Cardiac muscle cell (in vitro differentiated cells and primary cell): ENCODE data around the gene TIMM23. TPM values are rescaled to one million over a fixed set of nuclear protein-coding genes. Genes with fewer than 3 reads are reported as not detected.
"Not testable (repeated sequence)": the region's sequence is repeated elsewhere in the genome, so short reads cannot be mapped to it uniquely, and the experiment has no call there.

Experiments
- DNase-seq, 2 donors: peaks; one replicate each; pipeline versions ENCODE4 v3.0.0 to v3.0.0-alpha.2; 2010 to 2017; ENCODE audit warnings: low read depth in 1 of 2, low spot score in 1 of 2
- H3K27ac ChIP-seq: fragments of 200-600 bp; sonication (generic); 2 replicates; pipeline ENCODE4 v1.5.1; 2016
- H3K27me3 ChIP-seq: fragments of 200-600 bp; sonication (generic); 2 replicates; pipeline ENCODE4 v1.6.0; 2016; ENCODE audit warnings: control low read depth
- H3K36me3 ChIP-seq: fragments of 200-600 bp; sonication (generic); 2 replicates; pipeline ENCODE4 v1.5.1; 2016; ENCODE audit warnings: control low read depth
- H3K4me1 ChIP-seq: fragments of 200-600 bp; sonication (generic); 2 replicates; pipeline ENCODE4 v1.8.1; 2017; ENCODE audit warnings: low read depth, mild to moderate bottlenecking, mixed run types
- H3K4me3 ChIP-seq: fragments of 200-600 bp; sonication (generic); 2 replicates; pipeline ENCODE4 v1.5.1; 2016; ENCODE audit warnings: mild to moderate bottlenecking
- H3K9me3 ChIP-seq: fragments of 200-600 bp; sonication (generic); 2 replicates; pipeline ENCODE4 v1.5.1; 2017; ENCODE audit warnings: low read depth, mild to moderate bottlenecking, control low read depth
- polyA plus RNA-seq: library from polyadenylated mRNA; unstranded; fragments of >200 nt; fragmentation: Nextera tagmentation; extraction: Ambion mirVana; gene quantifications from 2 replicates; pipeline ENCODE4 v1.2.1, GENCODE V29; 2016
- total RNA-seq: library from RNA; depleted of rRNA; stranded (reverse); fragments of >200 nt; gene quantifications from 2 replicates; pipeline ENCODE4 v1.2.3, GENCODE V29; 2016
- TF ChIP-seq, protein P1 (sequence below): IDR thresholded peaks from 2 replicates; pipeline ENCODE4 v1.5.1; 2012; ENCODE audit warnings: low read depth, mild to moderate bottlenecking, low read length

Gene TIMM23
- total and polyA plus RNA-seq, 2 experiments from 2014 or later = 92.6 to 140 TPM

DNA sequence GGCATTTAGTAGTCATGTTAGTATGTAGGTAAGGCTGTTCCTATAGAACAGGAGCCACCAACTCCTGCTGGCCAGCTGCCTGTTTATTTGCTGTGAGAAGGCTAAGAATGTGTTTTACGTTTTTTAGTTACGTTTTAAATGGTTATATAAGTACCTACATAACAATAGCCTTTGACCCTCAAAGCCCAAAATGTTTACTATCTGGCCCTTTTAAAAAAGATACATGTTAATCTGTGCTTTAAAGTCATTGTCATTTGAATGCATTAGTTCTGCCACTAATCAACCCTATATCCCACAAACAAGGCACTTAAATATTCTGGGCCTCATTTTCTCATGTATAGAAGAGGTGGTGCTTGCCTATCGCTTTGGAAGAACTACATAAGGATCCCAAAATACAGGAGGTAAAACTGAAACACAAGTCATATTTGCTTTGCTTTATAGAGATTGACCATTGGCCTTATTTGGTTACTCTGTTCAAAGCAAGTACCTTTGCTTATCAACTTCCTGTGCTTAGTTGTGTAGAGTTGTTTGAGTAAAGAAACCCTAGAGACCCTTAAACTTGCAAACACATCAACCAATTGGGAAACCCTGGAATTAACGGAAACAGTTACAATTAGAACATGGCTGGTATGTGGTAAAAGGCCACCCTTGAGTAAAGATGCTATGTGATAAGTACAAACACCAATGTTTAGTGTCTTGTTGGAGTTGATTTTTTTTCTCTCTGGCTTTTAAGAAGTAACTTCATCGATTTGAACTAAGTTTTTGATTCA is 25.9 kb downstream of the TIMM23 start:
- H3K9me3 ChIP-seq = no peaks in the 10 kb centered on the region
- no peaks in the 10 kb centered on the region for H3K4me1 ChIP-seq
- H3K4me3 ChIP-seq = no peak overlapping the region
- no peaks in the 10 kb centered on the region for H3K27me3 ChIP-seq
- H3K27ac ChIP-seq = peak overlapping the region; percentile 6
- DNase-seq = no peak
- TF ChIP-seq, protein P1, sequence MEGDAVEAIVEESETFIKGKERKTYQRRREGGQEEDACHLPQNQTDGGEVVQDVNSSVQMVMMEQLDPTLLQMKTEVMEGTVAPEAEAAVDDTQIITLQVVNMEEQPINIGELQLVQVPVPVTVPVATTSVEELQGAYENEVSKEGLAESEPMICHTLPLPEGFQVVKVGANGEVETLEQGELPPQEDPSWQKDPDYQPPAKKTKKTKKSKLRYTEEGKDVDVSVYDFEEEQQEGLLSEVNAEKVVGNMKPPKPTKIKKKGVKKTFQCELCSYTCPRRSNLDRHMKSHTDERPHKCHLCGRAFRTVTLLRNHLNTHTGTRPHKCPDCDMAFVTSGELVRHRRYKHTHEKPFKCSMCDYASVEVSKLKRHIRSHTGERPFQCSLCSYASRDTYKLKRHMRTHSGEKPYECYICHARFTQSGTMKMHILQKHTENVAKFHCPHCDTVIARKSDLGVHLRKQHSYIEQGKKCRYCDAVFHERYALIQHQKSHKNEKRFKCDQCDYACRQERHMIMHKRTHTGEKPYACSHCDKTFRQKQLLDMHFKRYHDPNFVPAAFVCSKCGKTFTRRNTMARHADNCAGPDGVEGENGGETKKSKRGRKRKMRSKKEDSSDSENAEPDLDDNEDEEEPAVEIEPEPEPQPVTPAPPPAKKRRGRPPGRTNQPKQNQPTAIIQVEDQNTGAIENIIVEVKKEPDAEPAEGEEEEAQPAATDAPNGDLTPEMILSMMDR = no peak
- peaks cover 21% of the 10 kb centered on the region for H3K36me3 ChIP-seq

DNA sequence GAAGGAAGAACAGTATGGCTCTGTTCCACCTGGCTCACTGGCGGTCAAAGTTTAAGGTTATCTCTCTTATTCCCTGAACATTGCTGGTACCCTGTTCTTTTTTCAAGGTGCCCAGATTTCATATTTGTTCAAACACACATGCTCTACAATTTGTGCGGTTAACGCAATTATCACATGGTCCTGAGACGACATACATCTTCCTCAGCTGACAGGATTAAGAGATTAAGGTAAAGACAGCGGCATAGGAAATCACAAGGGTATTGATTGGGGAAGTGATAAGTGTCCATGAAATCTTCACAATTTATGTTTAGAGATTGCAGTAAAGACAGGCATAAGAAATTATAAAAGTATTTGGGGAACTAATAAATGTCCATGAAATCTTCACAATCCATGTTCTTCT is 27.7 kb downstream of the TIMM23 start:
- H3K36me3 ChIP-seq = peaks cover 33% of the 10 kb centered on the region
- not testable (repeated sequence) for H3K27me3 ChIP-seq, DNase-seq, H3K9me3 ChIP-seq, H3K4me3 ChIP-seq, H3K4me1 ChIP-seq, H3K27ac ChIP-seq

DNA sequence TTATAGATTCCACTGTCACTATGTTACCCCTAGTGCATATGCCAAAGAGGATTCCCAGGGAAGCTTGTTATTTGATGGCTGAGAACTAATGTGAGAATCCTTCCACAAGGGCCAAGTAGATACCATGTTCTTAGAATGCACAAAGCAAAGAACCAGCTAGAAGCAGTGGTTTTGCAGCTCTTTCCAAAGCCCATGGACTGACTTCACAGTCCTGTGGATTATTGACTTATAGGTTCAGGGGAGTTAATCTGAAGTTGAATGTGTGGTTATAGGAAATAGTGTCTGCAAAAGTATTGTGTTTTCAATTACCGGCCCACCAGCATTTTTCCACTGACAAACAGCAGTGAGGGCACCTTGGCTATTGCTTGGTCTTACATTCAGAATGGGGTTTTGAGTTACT is 28.2 kb downstream of the TIMM23 start:
- H3K9me3 ChIP-seq = no peaks in the 10 kb centered on the region
- TF ChIP-seq, protein P1 = no peak
- H3K27ac ChIP-seq = peak overlapping the region; percentile 63
- DNase-seq = no peak
- H3K27me3 ChIP-seq = no peaks in the 10 kb centered on the region
- H3K4me3 ChIP-seq = no peak overlapping the region
- H3K4me1 ChIP-seq = no peaks in the 10 kb centered on the region
- peaks cover 39% of the 10 kb centered on the region for H3K36me3 ChIP-seq

DNA sequence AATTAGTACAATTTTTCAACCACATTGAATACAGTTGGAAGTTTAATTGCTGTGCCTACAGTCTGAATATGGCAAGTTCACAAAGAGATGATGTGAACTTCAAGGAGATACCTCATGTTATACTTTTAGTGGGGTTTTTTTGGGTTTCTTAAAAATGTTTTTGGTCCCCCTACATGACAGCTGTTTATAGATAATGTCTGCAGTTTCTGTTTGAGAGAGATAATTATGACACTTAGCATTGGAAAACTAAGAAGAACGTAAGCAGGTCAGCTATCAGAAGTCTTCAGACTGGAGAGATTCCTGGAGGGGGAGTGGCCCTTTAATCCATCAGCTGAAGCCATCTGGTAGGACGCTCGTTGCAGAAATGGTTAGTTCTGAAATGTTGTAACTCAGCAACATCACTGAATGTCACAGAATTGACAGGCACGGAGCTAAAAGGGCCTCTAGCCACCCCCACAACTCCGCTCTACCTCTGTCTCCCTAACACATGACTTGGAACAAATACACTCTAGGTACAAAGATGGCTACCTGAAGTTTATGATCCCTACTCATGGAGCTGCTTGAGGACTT is 29.0 kb downstream of the TIMM23 start:
- Histone ChIP-seq H3K4me1 (no peaks in the 10 kb centered on the region), H3K27me3 (no peaks in the 10 kb centered on the region), H3K27ac (peak overlapping the region; percentile 63), H3K9me3 (no peaks in the 10 kb centered on the region), H3K36me3 (peaks cover 46% of the 10 kb centered on the region), H3K4me3 (no peak overlapping the region)
- DNase-seq = no peak
- TF ChIP-seq, protein P1 = no peak

DNA sequence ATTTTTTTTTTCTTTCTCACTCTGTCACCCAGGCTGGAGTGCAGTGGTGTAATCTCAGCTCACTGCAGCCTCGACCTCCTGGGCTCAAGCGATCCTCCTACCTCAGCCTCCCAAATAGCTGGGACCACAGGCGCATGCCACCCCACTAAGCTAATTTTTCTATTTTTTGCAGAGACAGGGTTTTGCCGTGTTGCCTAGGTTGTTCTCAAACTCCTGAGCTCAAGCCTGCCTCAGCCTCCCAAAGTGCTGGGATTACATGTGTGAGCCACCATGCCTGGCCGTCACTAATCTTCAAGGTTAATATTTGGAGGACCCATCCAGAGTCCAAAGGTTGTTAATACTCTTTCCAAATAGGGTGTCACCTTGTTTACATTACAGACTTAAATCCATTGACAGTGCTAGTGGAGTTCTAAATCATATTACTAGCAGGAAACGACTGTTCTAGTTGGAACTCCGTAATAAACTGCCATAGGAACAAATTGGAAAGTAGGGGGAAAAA is 29.9 kb downstream of the TIMM23 start:
- not testable (repeated sequence) for DNase-seq, H3K4me1 ChIP-seq, H3K27me3 ChIP-seq, H3K4me3 ChIP-seq, H3K9me3 ChIP-seq, H3K27ac ChIP-seq
- H3K36me3 ChIP-seq = peaks cover 52% of the 10 kb centered on the region

DNA sequence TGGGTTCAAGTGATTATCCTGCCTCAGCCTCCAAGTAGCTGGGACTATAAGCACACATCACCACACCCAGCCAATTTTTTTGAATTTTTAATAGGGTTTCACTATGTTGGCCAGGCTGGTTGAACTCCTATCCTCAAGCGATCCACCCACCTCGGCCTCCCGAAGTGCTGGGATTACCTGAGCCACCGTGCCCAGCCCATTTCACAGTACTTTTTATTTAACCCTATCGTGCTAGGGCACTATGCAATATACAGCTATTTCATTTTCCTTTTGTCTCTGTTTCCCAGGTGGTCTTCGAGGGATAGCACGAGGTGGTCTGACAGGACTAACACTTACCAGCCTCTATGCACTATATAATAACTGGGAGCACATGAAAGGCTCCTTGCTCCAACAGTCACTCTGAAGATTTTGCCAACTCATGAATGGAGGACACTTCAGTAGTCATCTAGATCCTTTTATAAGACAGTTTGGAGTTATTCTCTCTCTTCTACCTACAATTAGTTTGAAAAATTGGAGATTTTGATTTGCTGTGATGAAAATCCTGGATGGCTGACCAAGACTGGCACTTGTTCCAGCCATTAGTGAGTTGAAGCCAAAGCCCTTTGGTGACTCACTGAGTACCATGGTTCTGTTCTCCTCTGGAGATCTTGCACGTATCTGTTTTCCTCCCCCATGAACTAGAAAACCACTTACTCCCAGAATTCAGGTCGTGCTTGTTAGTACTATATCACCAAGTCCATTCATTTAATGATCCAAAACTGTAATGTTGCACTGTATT is 30.8 kb downstream of the TIMM23 start:
- peak overlapping the region; percentile 67 for H3K27ac ChIP-seq
- no peak for DNase-seq
- no peaks in the 10 kb centered on the region for H3K4me1 ChIP-seq
- H3K4me3 ChIP-seq = no peak overlapping the region
- TF ChIP-seq, protein P1 = no peak
- H3K36me3 ChIP-seq = peaks cover 58% of the 10 kb centered on the region
- no peaks in the 10 kb centered on the region for H3K27me3 ChIP-seq
- H3K9me3 ChIP-seq = no peaks in the 10 kb centered on the region
